VCaP (cell line): ENCODE measurements around the gene GARIN5B.

Experiments
- H3K27ac ChIP-seq: fragments of 450-650 bp; 2 replicates; pipeline ENCODE4 v1.5.1; 2017
- TF ChIP-seq, protein P1 (sequence below): fragments of 450-650 bp; conservative IDR thresholded peaks from 2 replicates; pipeline ENCODE4 v1.5.1; 2017; ENCODE audit warnings: mild to moderate bottlenecking, moderate library complexity

The GARIN5B gene

DNA sequence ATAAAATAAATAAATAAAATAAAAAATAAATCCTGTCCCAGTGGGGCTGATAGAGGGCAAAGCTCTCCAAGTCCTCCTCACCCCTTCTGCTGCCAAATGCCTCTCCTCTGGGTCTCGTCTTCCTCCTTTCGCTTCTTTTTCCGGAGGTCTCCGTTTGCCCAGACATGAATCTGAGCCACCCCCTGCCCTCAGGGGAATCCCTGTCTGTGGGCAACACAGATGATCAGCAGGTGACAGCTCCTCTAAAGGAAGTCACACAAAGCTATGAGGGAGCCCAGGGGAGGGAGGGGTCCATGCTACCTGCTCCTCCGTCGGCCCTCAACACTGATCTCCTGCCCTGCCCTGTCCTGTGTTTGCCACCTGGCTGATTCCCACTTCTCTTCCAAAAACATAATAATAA, 38.4 kb downstream of the GARIN5B start:
- H3K27ac ChIP-seq, result no peak overlapping the region
- TF ChIP-seq, protein P1, sequence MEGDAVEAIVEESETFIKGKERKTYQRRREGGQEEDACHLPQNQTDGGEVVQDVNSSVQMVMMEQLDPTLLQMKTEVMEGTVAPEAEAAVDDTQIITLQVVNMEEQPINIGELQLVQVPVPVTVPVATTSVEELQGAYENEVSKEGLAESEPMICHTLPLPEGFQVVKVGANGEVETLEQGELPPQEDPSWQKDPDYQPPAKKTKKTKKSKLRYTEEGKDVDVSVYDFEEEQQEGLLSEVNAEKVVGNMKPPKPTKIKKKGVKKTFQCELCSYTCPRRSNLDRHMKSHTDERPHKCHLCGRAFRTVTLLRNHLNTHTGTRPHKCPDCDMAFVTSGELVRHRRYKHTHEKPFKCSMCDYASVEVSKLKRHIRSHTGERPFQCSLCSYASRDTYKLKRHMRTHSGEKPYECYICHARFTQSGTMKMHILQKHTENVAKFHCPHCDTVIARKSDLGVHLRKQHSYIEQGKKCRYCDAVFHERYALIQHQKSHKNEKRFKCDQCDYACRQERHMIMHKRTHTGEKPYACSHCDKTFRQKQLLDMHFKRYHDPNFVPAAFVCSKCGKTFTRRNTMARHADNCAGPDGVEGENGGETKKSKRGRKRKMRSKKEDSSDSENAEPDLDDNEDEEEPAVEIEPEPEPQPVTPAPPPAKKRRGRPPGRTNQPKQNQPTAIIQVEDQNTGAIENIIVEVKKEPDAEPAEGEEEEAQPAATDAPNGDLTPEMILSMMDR, result no peak

DNA sequence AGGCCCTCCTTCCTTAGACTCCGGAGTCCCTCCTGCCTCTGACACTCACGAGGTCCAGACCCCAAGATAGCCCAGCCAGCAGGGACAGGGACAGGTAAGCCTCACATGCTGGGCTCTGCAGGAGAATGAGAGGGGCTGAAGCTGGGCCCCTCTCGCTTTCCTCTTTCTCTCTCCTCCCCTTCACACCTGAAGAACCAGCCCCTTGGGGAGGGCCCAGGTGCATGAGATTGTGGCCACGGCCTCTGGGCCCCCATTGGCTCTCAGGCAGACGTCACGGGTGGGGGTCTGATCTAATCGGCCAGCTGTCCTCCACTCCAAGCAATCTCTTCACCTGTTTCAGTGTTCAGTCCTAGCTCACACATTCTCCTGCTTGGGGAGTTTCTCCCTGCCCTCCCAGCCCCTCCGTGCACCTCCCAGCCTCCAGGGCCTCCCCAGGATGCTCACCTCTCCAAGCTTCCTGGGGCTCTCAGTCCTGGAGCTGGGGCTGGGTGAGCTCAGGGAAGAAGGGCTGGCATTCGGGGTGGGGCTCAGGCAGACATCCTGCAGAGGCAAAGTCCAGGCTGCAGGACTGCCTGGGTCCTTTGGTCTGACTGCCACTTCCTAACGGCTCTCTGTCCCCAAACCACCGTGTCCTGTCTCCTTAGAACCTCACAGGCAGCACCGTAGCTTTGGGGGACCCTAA, 40.7 kb downstream of the GARIN5B start:
- H3K27ac ChIP-seq, result no peak overlapping the region
- TF ChIP-seq, protein P1, result no peak

DNA sequence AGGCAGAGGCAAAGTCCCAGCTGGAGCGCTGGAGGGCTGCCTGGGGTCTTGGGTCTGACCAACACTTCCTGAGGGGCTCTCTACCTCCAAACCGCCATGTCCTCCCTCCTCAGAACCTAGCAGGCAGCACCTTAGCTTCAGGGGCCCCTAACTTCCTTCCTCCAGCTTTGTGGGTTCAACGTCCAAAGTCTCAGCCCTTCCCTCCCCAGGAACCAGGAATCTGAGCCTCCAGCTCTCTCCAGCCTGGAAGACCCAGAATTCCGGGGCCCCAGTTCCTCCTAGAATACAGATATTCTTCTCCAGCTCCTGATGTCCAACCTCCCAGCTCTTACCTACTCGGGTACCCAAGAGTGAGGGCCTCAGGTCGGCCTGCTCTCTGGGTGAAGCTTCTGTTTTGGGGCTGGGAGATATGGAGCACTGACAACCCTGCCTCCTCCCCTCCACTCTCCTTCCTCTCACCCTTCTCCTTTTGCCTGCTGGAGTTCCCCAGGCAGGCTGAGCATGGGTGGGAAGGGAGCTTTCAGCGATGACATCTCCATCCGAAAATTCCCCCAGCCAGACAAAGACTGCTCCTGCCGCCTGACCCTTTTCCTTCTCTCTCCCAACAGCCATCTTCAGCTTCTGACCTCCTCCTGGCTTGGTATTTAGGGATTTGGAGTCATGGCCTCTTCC, 41.5 kb downstream of the GARIN5B start:
- H3K27ac ChIP-seq, result no peak overlapping the region
- TF ChIP-seq, protein P1, result no peak

DNA sequence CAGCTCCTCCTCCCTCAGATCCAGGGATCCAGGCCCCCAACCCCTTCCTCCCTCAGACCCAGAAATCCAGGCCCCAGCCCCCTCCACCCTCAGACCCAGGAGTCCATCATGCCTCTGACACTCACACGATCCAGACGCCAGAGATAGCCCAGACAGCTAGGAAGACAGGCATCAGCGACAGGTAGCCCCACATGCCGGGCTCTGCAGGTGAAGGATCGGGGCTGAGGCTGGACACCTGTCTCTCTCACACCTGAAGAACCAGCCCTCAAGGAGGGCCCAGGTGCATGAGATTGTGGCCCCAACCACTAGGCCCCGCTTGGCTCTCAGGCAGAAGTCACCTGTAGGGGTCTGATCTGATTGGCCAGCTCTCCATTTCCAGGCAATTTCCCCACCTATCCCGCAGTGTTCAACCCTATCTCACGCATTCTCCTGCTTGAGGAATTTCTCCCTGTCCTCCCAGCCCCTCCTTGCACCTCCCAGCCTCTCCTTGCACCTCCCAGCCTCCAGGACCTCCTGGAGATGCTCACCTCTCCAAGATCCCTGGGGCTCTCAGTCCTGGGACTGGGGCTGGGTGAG, 42.1 kb downstream of the GARIN5B start:
- TF ChIP-seq, protein P1, result no peak

DNA sequence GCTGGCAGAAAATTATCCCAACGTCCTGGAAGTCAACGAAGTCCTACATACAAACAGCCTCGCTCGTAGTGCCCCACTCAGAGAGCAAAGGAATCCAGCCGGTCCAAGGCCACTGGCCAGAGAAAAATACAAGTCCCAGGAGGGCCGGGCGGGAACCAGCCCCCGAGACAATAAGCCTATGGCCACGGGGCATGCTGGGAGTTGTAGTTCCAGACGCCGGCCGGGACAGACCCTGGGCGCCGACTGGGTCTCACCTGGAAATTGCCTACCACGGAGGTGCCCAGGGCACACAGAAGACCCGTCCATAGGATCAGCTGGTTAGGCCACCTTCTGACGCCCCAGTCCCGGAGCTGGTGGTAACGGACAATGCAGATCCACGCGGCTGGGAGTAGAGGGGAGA, 43.3 kb downstream of the GARIN5B start:
- TF ChIP-seq, protein P1, result no peak
- no peak overlapping the region for H3K27ac ChIP-seq

More for the DNA sequence above, 42.1 kb downstream of the GARIN5B start:
- H3K27ac ChIP-seq, result no peak overlapping the region

DNA sequence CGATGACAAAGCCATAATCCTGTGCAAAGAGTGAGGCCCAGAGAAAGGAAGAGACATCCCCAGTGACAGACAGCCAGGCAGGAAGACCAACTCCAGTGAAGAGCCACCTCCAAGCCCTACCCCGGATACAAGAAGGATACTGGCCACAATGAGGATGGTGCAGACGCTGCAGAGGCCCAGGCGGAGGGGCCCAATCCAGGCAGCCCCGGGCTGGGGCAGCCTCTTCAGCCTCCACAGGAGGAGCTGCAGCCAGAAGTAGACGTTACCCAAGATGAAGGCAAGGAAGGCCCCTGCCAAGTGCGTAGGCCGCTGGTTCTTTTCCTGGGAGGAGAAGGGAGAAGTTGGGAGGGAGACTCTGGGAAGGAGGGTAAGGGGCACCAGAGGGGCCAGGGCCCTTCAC, 46.4 kb downstream of the GARIN5B start:
- H3K27ac ChIP-seq, result no peak overlapping the region
- TF ChIP-seq, protein P1, result no peak

DNA sequence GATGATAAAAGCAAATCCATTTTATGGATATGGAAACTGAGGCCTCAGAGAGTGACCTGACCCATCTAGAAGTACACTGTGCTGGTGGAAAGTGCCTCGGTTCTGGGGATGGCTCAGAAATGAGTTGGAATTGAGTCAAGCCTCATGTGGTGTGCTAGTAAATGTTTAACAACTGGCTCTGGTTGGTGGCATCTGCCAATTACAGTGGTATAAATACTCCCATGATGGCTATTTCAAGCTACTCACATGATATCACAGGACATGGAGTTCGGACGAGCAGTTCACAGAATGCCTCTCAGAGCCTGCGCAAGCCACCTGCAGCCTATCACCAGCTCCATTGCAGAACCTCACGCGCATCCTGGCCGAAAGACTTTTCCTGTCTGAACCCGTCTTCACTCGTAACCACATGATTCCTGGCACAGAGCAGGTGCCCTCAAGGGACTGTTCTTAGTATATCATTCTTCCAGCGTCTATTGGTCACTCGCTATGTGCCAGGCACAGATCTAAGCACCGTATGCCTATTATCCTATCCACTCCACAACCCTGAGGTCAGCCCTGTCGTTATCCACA, 47.0 kb downstream of the GARIN5B start:
- TF ChIP-seq, protein P1, result no peak

More for the DNA sequence above, 47.0 kb downstream of the GARIN5B start:
- no peak overlapping the region for H3K27ac ChIP-seq
